ENCODE measurements around the gene SH2D7.

Gene SH2D7

GRCh38 chr15:78077871-78078210, 14.5 kb upstream of the SH2D7 start:
- no peak for DNase-seq (ENCODE audit: low read depth in 2 of 2)

GRCh38 chr15:78079298-78080087, 12.9 kb upstream of the SH2D7 start:
- no peak for DNase-seq (ENCODE audit: low read depth in 2 of 2)

- no peak for DNase-seq (ENCODE audit: low read depth in 2 of 2)
These were observed 12.3 kb upstream of the SH2D7 start for GRCh38 chr15:78080088-78080460.

- DNase-seq (ENCODE audit: low read depth in 2 of 2) = no peak
These were observed 10.1 kb upstream of the SH2D7 start for GRCh38 chr15:78082106-78082742.

- DNase-seq (ENCODE audit: low read depth in 2 of 2) = no peak
These were observed 9.6 kb upstream of the SH2D7 start for GRCh38 chr15:78082743-78083110.

GRCh38 chr15:78083186-78083585, 9.2 kb upstream of the SH2D7 start:
- no peak for DNase-seq (ENCODE audit: low read depth in 2 of 2)

GRCh38 chr15:78083687-78084448, 8.5 kb upstream of the SH2D7 start:
- DNase-seq (ENCODE audit: low read depth in 2 of 2) = no peak

- DNase-seq (ENCODE audit: low read depth in 2 of 2) = no peak
These were observed 8.0 kb upstream of the SH2D7 start for GRCh38 chr15:78084449-78084750.

GRCh38 chr15:78085928-78086327, 6.4 kb upstream of the SH2D7 start:
- DNase-seq (ENCODE audit: low read depth in 2 of 2) = no peak

GRCh38 chr15:78087951-78088772, 4.2 kb upstream of the SH2D7 start:
- no peak for DNase-seq (ENCODE audit: low read depth in 2 of 2)

GRCh38 chr15:78088773-78089080, 3.6 kb upstream of the SH2D7 start:
- DNase-seq (ENCODE audit: low read depth in 2 of 2) = no peak

GRCh38 chr15:78090422-78091063, 1.8 kb upstream of the SH2D7 start:
- no peak for DNase-seq (ENCODE audit: low read depth in 2 of 2)

GRCh38 chr15:78093242-78094020, 1.1 kb downstream of the SH2D7 start:
- no peak for DNase-seq (ENCODE audit: low read depth in 2 of 2)

- DNase-seq (ENCODE audit: low read depth in 2 of 2) = no peak
These were observed 5.3 kb downstream of the SH2D7 start for GRCh38 chr15:78097667-78098066.

GRCh38 chr15:78098131-78098755, 5.9 kb downstream of the SH2D7 start:
- DNase-seq (ENCODE audit: low read depth in 2 of 2) = no peak

- no peak for DNase-seq (ENCODE audit: low read depth in 2 of 2)
These were observed 8.5 kb downstream of the SH2D7 start for GRCh38 chr15:78100886-78101285.

GRCh38 chr15:78101423-78102105, 9.2 kb downstream of the SH2D7 start:
- DNase-seq (ENCODE audit: low read depth in 2 of 2) = no peak

GRCh38 chr15:78102211-78102610, 9.8 kb downstream of the SH2D7 start:
- no peak for DNase-seq (ENCODE audit: low read depth in 2 of 2)

GRCh38 chr15:78102741-78103140, 10.4 kb downstream of the SH2D7 start:
- DNase-seq (ENCODE audit: low read depth in 2 of 2) = no peak
